A204.1 (cell line): Measurements from ENCODE around the gene RFX4.
"Not testable (repeated sequence)": the region's sequence is repeated elsewhere in the genome, so short reads cannot be mapped to it uniquely, and the experiment has no call there.

Source experiments
- FAIRE-seq: peaks from 2 replicates; lab custom pipeline; 2012; peaks lifted over from hg19 to GRCh38; lab: Jason Lieb, UNC

RFX4 gene

DNA sequence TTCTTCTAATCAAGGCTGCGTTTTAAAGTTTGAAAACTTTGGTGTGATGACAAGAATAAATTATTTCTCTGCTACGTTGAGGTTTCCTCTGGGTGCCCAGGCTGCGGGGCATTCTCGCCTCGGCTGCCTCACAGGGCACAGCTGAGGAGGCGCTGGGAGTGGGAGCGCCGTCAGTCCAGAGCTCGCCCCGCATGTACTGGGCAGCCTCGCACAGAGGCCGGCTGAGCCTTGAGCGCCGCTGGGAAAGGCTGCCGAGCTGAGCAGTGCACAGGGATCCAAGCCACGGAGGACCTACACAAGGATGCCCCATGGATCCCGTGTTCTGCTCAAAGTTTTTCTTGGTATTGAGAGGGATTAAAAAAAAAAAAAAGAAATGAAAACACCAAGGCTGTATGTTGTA is 11.6 kb downstream of the RFX4 start:
- FAIRE-seq, result no peak

DNA sequence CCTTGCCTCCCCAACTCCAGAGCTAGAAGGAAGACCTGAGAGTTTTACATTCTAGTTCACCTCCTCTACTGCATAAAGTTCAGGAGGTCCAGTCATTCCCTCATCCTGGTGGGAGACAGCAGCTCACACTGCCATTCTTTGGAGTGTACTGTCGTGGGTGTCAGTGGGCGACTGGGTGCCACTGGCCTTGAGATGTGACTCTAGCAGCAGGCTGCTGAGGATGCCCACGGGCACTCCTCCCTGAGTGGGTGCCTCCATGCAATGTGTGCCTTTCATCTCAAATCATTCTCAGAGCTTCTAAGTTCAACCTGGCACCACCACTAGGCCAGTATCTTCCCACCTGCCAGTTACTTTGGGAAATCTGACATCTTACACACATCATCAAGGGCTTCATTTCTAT is 12.5 kb downstream of the RFX4 start:
- FAIRE-seq, result no peak

DNA sequence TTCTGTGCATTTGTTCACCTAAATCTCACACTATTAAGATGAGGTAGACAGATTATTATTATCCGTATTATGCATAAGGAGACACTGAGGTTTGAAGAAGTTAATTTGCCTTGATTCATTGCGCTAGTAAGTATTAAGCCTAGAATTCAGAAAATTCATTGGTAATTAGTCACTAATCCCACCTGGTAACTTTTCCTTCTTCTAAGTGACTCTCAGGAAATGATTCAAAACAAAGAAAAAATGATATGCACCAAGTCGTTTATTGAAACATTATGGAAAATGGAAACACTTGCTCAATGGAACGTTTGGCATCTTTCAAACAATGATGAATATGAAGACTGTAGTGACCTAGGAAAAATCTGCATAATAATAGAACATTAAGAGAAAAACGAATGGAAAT is 15.2 kb downstream of the RFX4 start:
- no peak for FAIRE-seq

DNA sequence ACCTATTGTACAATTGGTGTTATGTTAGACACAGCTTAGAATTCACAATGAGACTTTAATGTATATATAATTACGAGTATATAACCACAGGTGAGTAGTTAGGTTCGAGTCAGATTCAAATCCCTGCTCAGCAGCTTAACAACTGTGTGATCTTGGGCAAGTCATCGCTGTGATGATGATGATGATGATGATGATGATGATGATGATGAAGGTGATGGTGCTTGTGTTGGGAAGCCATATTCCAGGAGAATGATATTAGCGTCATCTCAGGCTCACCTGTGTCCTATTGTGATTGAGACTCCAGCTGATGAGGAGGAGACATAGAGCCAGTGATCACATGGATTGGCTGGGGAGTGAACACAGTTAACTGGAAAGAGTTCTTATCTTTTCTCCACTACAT is 16.5 kb downstream of the RFX4 start:
- no peak for FAIRE-seq

DNA sequence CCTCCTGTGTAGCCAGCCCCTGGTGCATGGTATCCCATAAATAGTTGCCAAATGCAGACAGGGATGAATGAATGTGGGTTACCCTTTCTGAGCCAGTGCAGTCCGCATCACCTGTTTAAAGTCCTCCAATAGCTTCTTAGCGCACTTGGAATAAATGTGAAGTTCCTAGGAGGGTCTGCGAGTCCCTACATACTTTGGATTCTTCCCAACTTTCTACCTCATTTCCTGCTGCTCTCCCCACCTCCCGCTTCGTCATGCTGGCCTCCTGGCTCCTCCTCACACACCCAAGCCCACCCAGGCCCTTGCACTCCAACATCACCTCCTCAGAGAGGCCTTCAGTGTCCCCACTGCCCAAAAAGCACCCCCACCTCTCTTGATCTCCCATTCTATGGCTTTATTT is 17.7 kb downstream of the RFX4 start:
- FAIRE-seq, result no peak

DNA sequence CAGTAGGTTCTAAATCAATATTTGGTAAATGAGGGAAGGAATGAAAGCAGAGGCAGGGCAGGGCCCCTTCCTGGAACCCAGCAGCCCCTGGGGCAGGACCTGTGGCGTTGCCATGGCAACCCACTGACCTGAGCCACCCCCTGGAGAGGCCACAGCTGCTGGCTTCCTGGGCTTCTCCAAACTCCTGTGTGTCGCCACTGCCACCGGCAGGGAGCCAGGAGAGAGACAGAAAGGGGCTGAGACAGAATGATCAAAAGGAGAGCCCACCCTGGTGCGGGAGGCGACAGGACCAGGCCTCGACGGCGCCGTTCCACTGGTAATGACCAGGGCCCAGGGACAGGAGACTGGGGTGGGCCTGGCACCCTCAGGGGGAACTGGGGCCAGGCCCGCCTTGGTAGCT is 18.2 kb downstream of the RFX4 start:
- FAIRE-seq, result no peak

DNA sequence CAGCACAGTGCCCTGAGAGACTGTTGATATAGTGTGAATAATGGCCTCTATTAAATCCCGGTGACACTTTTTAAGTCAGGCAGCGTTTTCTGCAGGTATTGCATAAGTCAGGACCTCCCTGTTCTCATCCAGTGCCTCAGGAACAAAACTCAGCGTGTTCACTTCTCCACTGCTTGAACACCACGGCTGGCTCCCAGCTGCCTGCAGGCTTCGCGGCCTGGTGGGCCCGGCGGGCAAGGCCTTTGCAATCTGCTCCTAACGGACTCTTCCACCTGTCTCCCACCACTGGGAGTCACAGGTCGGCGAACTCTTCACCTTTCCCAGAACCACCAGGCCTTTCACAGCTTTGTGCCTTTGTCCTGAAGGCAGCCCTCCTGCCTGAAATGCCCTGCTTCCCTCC is 18.7 kb downstream of the RFX4 start:
- no peak for FAIRE-seq

DNA sequence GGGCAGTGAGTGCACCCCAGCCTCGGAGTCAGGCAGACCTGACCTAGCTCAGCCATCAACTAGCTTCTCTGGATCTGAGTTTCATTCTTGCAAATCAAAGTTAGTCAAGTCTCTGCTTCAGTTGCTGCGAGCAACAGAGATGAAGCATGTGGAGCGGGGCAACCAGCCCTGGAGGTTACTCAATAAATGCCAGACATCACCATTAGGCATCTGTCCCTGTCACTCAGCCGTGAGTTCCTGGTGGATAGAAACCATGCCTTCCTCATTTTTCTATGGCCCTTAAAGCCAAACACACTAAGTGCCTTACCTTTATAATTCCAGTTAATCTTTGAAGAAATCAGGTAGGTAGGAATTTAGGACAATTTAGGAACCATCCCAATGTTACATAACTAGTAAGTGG is 19.3 kb downstream of the RFX4 start:
- FAIRE-seq, result no peak

DNA sequence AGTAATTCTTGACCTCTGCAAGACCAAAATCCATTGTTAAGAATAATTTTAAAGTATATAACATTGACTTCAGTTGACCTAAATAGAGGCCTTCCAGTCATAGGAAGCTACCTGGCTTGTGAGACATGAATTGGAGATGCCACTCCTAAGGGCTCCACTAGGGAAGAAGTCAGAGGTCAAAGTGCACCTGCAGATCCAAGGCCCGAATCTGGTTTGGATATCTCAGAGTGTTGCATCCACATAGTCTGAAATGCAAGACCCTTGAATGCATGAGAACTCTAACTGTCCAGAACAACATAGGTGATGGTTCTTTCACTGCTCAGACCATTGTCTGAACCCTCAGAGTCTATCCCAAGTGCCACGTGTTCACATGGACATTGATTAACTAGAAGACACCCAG is 22.4 kb downstream of the RFX4 start:
- no peak for FAIRE-seq

DNA sequence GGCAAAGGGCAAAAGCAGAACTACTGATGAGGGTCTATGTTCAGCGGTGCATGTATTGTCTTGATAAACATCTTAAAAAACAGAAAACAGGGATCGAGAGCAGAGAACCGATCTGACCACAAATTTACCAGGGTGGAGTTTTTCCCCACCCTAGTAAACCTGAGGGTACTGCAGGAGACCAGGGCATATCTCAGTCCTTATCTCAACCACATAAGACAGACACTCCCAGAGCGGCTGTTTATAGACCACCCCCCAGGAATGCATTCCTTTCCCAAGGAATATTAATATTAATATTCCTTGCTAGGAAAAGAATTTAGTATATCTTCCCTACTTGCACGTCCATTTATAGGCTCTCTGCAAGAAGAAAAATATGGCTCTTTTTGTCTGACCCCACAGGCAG is 37.8 kb downstream of the RFX4 start:
- FAIRE-seq, result not testable (repeated sequence)

DNA sequence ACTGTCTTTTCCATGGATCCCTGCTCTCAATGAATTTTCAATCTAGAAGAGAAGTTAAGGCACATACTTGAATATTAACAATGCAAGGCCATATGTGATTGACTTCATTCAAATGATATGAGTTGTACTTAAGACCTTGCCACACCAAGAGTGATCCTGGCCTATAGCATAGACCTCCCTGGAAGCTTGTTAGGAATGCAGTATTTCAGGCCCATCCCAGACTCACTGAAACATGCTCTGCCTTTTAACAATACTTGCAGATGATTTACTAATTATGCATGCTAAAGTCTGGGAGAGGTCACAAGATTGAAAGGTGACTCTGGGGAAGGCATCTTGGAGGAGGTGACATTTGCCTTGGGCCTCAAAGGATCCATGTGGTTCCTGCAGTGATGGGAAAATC is 43.2 kb downstream of the RFX4 start:
- FAIRE-seq, result no peak

DNA sequence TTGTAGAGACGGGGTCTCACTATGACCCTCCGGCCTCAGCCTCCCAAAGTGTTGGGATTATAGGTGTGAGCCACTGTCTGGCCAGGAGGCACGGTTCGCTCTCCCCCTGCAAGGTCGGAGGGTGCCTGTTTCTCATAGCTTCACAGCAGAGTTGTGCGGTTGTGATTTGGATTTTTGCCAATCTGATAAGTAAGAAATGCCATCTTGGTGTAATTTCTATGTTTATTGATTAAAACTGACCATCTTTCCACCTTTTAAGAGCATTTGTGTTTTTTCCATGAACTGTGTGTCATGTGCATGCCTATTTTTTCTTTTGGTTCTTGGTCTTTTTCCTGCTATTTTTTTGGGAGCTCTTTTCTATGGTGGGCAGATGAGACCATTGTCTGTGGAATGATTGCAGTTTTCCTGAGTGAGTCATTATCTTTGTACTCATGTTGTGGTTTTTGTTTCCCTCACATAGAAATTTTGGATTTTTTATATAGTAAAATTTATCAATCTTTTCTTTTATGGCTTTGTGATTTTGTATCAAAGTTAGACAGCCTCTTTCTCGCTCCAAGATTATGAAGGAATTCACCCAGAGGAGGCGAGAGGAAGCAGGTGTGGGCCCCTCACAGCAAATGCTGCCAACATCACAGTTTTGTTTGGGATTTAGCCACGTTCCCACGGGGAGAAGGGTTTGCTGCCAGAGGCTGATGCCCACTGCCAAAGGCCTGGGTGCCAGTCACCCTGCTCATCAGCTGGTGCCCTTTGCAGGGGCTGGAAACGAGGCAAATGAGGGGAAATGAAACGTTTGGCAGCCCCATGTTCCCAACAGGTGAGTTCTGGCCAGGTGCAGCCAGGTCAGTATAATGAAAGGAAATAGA is 47.2 kb downstream of the RFX4 start:
- no peak for FAIRE-seq

DNA sequence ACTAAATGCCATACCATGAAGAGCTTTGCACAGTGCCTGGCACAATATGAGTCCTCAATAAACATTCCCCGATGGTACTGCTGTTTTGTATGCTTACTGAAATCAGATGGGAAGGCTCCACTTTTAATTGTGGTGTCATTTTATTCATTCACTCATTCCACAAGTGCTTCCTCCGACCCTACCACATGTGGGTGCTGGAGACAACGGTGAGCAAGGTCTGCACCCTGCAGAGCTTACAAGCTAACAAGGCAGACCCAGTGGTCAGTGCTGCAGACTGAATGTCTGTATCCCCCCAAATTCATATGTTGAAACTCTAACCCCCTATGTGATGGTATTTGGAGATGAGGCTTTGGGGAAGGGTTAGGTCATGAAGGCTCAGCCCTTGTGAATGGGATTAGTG is 48.3 kb downstream of the RFX4 start:
- FAIRE-seq, result no peak

DNA sequence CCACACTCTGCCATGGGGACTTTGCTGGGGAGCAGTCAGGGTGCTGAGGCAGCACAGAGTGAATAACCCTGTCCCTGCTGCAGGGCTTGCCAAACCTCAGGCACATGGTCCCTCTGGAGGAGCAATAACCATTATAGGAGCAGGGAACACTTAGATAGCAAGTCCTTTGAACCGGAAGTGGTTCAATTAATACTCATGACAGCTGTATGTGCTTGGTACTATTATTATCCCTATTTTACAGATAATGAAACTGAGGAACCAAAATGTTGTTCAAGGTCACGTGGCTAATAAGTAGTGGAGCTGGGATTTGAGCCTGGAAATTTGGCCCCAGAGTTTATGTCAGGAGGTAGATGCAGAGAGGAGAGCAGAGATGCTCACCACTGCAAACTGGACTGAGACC is 49.0 kb downstream of the RFX4 start:
- FAIRE-seq, result no peak

DNA sequence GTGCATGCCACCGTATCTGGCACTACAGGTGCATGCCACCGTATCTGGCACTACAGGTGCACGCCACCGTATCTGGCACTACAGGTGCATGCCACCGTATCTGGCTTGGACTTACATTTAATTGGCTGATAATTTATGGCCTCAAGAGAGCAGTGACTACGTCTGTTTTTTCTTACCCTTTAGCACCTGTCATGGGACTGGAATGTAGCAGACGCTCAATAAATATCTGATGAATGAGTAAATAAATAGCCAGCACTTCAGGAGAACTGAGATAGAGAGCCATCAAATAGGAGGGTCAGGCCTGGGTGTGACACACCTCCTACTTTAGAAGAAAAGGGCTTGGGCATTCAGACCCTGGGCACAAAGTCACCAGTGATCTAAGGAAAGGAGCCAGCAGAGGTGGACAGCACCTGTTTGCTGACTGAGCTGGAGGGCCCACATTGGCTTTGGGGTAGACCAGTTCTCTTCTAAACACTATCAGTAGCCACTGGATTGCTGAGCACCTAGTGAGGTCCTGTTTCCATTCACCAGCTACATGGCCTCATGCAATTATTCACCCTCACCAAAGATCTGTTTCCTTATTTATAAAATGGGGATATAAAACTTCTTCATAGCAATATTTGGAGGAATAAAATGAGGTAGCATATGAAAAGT is 50.1 kb downstream of the RFX4 start:
- FAIRE-seq, result no peak

DNA sequence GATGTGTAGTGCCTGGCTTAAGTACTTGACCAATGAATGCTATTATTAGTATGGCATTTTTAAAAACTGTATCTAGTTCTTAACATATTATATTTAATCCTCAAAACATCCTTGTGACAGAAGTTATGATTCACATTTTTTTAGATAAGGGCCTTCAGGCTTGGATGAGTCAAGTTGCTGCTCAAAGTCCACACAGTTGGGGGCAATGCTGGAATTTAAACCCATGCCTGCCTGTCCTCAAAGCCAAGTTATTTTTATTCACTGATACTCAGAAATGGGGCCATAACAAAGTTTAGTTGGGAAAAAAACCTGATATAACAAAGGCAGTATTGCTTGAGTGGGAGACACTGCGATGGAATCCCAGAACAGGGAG is 50.6 kb downstream of the RFX4 start:
- no peak for FAIRE-seq

DNA sequence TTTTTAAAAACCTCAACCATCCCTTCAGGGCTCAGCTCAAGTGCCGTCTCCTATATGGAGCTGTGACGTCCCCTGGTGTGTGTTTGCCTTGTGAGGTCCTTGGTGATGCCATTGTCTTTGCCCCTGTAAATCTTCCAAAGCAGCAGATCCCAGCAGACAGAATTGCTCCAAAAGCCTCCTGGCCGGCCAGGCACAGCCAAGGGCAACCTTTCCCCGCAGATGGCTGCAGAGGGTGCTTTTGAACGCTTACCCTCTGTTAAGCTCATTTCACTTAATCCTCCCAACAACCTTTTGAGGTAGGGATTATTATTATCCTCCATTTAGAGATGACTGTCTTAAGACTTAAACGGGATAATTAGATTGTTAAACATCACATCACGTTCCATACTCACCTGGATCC is 51.4 kb downstream of the RFX4 start:
- FAIRE-seq, result no peak

DNA sequence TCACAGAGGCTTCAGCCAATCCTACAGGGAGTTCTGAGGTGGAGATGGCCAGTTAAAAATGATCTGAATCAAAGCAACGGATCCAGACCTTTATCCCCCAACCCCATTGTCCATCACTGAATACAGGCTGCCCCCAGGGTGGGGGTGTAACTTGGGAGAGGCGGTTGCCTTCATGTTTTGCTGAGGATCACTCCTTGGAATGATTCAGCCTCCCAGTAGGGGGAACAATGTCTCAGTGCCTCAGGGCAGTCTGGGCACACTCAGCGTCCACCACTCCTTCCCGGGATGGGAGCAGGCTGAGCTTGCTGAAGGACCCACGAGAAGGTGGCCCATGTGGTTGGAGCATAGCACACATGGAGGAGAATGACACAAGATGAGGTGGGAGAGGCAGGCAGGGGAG is 60.2 kb downstream of the RFX4 start:
- no peak for FAIRE-seq

DNA sequence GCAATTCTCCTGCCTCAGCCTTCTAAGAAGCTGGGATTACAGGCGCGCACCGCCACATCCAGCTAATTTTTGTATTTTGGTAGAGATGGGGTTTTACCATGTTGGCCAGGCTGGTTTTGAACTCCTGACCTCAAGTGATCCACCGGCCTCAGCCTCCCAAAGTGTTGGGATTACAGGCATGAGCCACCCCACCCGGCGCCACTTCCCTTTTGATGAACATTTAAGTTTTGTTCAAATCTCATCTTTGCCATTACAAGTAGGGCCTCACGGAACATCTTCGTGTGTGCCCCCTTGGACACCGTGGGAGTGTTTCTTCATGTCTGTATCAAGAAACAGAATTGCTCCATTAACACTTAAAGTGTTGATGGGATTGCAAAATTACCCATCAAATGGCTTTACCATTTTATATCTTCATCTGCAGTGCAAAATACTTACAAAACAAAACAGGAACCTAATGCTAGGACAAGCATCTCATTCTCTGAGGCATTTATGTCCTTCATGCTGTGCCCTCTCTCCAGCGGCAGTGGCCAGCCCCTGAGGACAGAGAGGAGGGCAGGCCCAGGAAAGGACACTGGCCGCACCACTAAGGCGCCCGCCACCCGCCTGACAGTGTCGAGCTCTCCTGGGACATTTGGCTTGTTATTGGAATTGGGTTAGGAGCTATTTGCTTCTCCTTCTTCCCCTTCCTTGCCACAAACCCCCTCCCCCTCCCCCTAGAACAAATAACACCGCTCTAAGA is 61.7 kb downstream of the RFX4 start:
- FAIRE-seq, result no peak

DNA sequence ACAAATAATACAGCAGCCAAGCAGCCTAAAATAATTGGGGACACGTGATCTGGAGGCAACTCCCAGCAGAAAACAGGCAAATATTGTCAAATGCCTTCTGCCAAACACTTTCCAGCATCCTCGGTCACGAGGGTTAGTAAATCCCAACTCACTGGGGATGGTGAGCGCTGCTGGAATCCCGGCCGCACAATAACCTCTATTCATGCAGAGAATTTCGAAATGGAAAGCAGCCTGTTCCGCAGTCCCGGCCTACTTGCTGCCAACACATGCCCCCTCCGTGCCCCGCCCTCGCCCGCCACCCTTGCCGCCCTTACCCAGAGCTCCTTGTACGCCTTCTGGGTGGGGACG is 62.2 kb downstream of the RFX4 start:
- FAIRE-seq, result no peak

DNA sequence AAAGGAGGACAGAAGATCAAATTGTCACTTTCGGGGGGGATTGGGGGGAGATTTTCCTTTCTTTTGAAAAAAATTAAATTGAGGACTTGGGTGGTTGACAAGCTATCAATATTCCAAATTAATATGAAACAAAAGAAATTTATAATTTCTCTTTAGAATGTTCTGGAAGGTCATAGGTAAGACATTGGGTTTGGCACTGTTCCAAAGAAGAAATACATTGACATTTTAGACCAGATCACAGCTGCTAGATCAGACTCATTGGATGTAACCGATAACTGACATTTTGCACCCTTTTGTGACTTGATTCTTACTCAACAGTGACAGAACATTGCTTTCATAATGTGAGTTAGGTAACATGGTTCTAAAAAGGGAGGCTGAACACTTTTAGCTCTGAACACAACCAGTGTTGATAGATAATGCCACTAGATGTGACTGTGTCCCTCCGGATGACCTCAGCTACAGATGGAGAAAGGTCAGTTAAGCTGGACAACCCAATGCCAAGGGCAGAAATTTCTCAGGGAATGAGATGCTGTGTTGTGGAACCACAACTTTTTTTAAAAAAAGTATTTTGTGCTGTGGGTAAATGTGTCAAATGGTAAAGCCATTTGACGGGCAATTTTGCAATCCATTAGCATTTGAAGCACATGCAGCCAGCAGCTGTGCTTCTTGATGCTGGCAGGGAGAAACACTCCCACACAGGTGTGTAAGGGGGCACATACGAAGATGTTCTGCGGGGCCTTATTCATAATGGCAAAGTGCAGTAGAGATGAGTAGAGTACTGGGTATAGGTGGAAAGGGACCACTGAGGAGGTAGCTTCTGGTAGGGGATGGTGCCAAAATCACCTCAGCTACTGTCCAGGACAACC is 62.9 kb downstream of the RFX4 start:
- FAIRE-seq, result no peak

DNA sequence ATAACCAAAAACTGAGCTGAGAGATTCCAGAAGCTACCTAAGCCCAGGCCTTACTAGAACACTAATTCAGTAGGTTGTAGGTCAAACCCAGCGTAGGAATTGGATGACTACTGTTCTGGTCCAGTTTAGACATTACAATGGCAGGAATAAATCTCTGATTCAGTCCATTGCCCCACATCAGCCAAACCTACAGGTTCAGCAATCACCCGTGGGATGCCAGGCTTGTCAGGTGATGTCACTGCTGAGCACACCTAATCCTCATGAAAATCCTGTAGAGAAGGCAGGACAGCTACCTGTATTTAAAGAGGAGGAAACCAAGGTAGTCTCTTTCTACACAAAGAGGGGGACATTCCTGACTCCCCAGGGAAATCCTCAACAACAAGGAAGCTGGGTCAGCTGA is 63.7 kb downstream of the RFX4 start:
- no peak for FAIRE-seq
